Uterus (tissue), 4 donors: ENCODE results near the gene RAB8A. TPM values are rescaled to one million over a fixed set of nuclear protein-coding genes. Genes with fewer than 3 reads are reported as not detected.

ENCODE experiments used
- DNase-seq, 2 donors: peaks; one replicate each; pipeline ENCODE4 v3.0.0-alpha.2; 2019 to 2020
- H3K27ac ChIP-seq, 2 donors: fragments of 200-600 bp; sonication (generic); 1 replicate in 1 of 2; 2 replicates in 1 of 2; pipeline ENCODE4 v1.5.1; 2016 to 2018
- H3K27me3 ChIP-seq, 2 donors: fragments of 200-600 bp; sonication (generic); one replicate each; pipeline ENCODE4 v1.5.1; 2018 to 2019; ENCODE audit warnings: control low read depth in 1 of 2
- H3K36me3 ChIP-seq, 2 donors: fragments of 200-600 bp; sonication (generic); one replicate each; pipeline ENCODE4 v1.5.1; 2019; ENCODE audit warnings: control low read depth in 1 of 2
- H3K4me1 ChIP-seq, 2 donors: fragments of 200-600 bp; sonication (generic); one replicate each; pipeline ENCODE4 v1.5.1; 2018 to 2019; ENCODE audit warnings: control low read depth in 1 of 2
- H3K4me3 ChIP-seq, 2 donors: fragments of 200-600 bp; sonication (generic); 1 replicate in 1 of 2; 2 replicates in 1 of 2; pipeline ENCODE4 v1.5.1; 2018 to 2019; ENCODE audit warnings: mild to moderate bottlenecking in 1 of 2
- H3K9me3 ChIP-seq, 2 donors: fragments of 200-600 bp; sonication (generic); one replicate each; pipeline ENCODE4 v1.5.1; 2019; ENCODE audit warnings: control low read depth in 1 of 2
- POLR2A ChIP-seq, 2 donors: fragments of 450-650 bp; IDR thresholded peaks; one replicate each; pipeline ENCODE4 v1.6.1; 2016; ENCODE audit warnings: antibody characterized with exemption in 2 of 2, mild to moderate bottlenecking in 1 of 2, moderate library complexity in 1 of 2
- intact Hi-C: fragments of 100-400 bp; cut with DNase I; formaldehyde crosslinking; loops from one replicate; pipeline ENCODE4 v1.15.1; 2023; ENCODE audit warnings: low total_unique reads
- total RNA-seq, 4 donors: library from RNA; depleted of rRNA in 3 of 4; stranded (reverse); fragments of >200 nt in 3 of 4; gene quantifications; one replicate each; pipeline versions ENCODE4 v1.1.0 to v1.2.4, GENCODE V29; 2014 to 2023
- TF ChIP-seq, protein P1 (sequence below), 4 experiments: fragments of 200-600 bp in 2 of 4; fragments of 450-650 bp in 2 of 4; sonication (generic) in 2 of 4; IDR thresholded peaks; one replicate each; pipeline ENCODE4 v1.5.1; 2016 to 2019; ENCODE audit warnings: antibody characterized with exemption in 4 of 4, mild to moderate bottlenecking in 2 of 4, moderate library complexity in 1 of 4
- donor health status: DM: yes; HTN: yes; CAD: no.

Gene RAB8A
- total RNA-seq, 4 donors from 2014 or later, result 13.3 to 67.4 (median 40.7) TPM

DNA sequence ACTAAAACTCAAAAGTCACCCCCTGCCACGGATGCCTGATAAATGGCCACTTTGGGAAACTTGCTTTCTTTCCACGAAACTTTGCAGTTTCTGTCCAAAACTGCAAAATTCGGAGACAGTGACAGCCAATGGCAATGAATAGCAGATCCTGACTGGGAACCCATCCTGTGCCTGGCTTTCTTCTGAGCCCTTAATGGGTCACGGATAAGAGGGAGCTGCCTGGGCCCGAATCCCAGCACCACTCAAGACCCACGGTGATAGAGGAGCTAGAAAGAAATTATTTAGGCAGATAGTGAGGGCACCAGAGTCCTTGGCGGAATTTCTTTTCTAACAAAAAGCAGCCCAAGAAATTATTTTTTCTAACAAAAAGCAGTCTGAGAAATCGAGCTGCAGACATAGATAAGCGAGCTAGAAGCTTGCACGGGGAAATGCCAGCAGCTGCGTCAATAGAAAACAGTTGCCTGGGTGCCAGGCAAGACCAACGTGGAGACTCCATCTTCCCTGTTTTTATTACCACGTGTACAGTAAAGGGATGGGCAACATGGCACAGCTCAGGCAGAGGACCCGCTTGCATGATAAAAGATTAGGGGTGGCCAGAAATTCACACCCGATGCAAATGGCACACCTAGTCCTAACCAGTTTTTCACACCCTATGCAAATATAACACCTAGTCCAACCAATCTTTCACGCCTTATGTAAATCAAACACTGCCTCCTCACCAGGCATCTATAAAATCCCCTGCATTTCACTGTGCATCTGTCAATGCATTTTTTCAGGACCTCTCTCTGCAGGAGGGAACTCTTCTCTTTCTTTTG is 24.7 kb downstream of the RAB8A start:
- Histone ChIP-seq H3K4me3 (no peak overlapping the region), H3K4me1 (no peaks in the 10 kb centered on the region), H3K36me3 (no peaks in the 10 kb centered on the region), H3K9me3 (no peaks in the 10 kb centered on the region), H3K27ac (no peak overlapping the region), H3K27me3 (no peaks in the 10 kb centered on the region)
- no peak for TF ChIP-seq POLR2A (IDR thresholded peaks at IDR 0.05)
- TF ChIP-seq, protein P1, sequence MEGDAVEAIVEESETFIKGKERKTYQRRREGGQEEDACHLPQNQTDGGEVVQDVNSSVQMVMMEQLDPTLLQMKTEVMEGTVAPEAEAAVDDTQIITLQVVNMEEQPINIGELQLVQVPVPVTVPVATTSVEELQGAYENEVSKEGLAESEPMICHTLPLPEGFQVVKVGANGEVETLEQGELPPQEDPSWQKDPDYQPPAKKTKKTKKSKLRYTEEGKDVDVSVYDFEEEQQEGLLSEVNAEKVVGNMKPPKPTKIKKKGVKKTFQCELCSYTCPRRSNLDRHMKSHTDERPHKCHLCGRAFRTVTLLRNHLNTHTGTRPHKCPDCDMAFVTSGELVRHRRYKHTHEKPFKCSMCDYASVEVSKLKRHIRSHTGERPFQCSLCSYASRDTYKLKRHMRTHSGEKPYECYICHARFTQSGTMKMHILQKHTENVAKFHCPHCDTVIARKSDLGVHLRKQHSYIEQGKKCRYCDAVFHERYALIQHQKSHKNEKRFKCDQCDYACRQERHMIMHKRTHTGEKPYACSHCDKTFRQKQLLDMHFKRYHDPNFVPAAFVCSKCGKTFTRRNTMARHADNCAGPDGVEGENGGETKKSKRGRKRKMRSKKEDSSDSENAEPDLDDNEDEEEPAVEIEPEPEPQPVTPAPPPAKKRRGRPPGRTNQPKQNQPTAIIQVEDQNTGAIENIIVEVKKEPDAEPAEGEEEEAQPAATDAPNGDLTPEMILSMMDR (IDR thresholded peaks at IDR 0.05), result no peak
- no peak for DNase-seq
- intact Hi-C loops, result no loop called here

DNA sequence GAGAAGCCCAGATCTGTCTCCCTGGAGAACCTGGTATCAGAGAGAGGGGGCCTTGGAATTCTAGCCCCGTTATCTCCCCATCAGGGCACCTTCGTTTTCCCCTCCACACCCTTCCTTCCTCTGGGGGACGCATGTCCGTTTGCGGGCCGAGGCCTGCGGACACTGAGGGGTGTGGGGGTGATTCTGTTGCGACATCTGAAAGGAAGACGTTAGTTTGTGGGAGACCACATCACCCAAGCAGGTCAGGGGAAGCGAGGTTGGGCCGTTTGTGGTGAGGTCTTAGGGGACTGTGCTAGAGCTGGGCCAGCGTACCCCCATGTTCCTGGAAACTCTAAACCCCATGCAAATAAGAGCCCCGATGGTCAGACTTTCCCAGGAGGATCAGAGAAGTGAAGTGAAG is 28.1 kb downstream of the RAB8A start:
- no peak overlapping the region for H3K27ac ChIP-seq
- intact Hi-C loops, result no loop called here
- DNase-seq, result no peak
- H3K9me3 ChIP-seq, result no peaks in the 10 kb centered on the region
- TF ChIP-seq POLR2A (IDR thresholded peaks at IDR 0.05), result no peak
- TF ChIP-seq, protein P1 (IDR thresholded peaks at IDR 0.05), result no peak
- H3K4me3 ChIP-seq, result no peak overlapping the region
- H3K27me3 ChIP-seq, result no peaks in the 10 kb centered on the region
- no peaks in the 10 kb centered on the region for H3K4me1 ChIP-seq
- H3K36me3 ChIP-seq, result no peaks in the 10 kb centered on the region

DNA sequence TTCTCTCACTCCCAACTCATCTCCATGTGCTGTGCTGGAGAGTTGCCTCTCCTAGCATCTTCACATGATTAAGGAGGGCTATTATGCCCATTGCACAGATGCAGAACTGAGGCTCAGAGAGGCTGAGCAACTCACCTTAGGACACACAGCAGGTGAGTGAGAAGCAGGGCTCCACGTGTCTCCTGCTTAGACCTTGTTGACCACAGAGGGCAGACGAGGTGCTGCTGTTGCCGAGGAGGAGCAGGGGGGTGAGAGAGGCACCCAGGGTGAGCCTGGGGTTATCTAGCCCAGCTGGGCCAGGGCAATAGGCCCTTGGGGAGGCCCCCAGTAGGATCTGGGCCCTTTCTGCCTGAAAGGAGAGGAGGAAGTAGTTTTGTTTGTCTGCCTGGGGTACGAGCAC is 29.4 kb downstream of the RAB8A start:
- no peaks in the 10 kb centered on the region for H3K9me3 ChIP-seq
- H3K36me3 ChIP-seq, result no peaks in the 10 kb centered on the region
- TF ChIP-seq, protein P1 (IDR thresholded peaks at IDR 0.05), result no peak
- no peak for TF ChIP-seq POLR2A (IDR thresholded peaks at IDR 0.05)
- no peak overlapping the region for H3K4me3 ChIP-seq
- no peaks in the 10 kb centered on the region for H3K27me3 ChIP-seq
- no peaks in the 10 kb centered on the region for H3K4me1 ChIP-seq
- intact Hi-C loops, result no loop called here
- DNase-seq, result no peak
- H3K27ac ChIP-seq, result no peak overlapping the region

DNA sequence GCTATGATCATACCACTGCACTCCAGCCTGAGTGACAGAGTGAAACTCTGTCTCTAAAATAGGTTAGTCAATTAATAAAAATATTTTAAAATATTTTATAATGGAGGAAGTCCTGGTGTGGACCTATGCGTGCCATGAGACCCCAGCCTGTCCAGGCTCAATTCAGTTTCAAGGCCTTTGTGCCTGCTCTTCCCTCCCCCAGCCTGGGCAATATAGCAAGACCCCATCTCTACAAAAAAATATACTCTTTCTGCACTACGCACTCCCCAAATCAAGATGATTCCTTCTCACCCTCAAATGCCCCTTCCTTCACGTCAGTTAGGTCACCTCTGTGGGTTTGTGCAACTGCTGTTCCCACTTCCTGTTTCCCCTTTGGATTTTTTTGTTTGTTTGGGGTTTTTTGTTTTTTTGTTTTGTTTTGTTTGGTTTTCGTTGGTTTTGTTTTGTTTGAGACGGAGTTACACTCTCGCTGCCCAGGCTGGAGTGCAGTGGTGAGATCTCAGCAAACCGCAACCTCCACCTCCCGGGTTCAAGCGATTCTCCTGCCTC is 30.4 kb downstream of the RAB8A start:
- Histone ChIP-seq H3K27me3 (no peaks in the 10 kb centered on the region), H3K4me1 (no peaks in the 10 kb centered on the region), H3K36me3 (no peaks in the 10 kb centered on the region), H3K4me3 (no peak overlapping the region), H3K9me3 (no peaks in the 10 kb centered on the region), H3K27ac (no peak overlapping the region)
- TF ChIP-seq POLR2A (IDR thresholded peaks at IDR 0.05), result no peak
- TF ChIP-seq, protein P1 (IDR thresholded peaks at IDR 0.05), result no peak
- intact Hi-C loops, result no loop called here
- DNase-seq, result no peak

DNA sequence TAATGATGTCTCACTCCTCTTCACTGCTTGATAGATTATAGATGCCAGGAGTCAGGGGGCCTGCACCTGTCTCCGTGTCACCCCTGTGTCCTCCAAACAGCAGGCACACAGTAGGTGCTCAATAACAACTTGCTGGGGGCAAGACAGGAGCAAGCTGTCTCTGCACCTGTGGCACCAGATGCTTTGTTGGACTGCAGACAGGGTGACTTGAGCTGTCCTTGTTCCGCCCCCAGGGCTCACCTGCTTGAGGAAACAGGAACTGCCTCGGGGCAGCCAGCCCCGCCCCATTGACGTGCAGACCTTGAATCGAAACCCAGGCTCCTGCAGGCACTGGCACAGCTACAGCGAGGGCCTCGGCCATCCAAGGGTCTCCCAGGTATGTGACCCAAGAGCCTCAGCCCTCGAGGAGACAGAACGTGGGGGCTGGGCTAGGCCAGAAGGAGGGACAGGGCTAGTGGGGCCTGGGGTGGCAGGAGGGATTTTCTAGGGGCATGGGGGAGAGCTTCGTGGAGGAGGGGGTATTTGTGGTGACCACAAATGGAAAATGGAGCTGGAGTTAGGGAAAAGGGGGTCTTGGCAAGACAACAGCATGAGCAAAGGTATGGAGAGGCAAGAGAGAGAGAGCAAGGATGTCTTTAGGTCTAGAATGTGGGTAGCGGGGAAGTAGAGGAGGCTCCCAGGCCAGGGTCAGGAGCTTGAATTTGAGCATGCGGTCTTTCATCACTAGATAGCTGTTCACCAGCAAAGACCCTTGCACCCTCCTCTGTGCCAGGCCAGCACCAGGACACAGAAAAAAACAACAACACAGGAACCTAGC is 31.9 kb downstream of the RAB8A start, which contains the start of gene HSH2D:
TSS of gene HSH2D (plus strand) at position 287 of the 817 bp plus-strand sequence. CDS start 5,066 bp downstream, outside the sequence.
- no peaks in the 10 kb centered on the region for H3K9me3 ChIP-seq
- H3K36me3 ChIP-seq, result no peaks in the 10 kb centered on the region
- intact Hi-C loops, result no loop called here
- H3K4me3 ChIP-seq, result no peak within 1 kb of the TSS
- no peak for TF ChIP-seq POLR2A (IDR thresholded peaks at IDR 0.05)
- TF ChIP-seq, protein P1 (IDR thresholded peaks at IDR 0.05), result no peak
- DNase-seq, result no peak
- no peaks in the 10 kb centered on the region for H3K27me3 ChIP-seq
- no peaks in the 10 kb centered on the region for H3K4me1 ChIP-seq
- H3K27ac ChIP-seq, result no peak within 1 kb of the TSS
